AG04449 (cell line): ENCODE data around the gene SCRT2.

ENCODE experiments used
- CTCF ChIA-PET: fragments of 350-600 bp; formaldehyde crosslinking; extraction: SDS; loops from one replicate; lab custom pipeline; 2021; ENCODE audit warnings: antibody characterized with exemption; lab: Yijun Ruan, JAX
- POLR2A ChIA-PET: fragments of 400-600, 350-600 bp; formaldehyde crosslinking; extraction: SDS; loops from one replicate; lab custom pipeline; 2020; ENCODE audit warnings: antibody characterized with exemption, inconsistent platforms; lab: Yijun Ruan, JAX
- DNase-seq: peaks from one replicate; pipeline ENCODE4 v3.0.0-alpha.2; 2010; ENCODE audit warnings: low read depth, low spot score
- H3K4me3 ChIP-seq: 2 replicates; pipeline ENCODE4 v1.5.1; 2011; ENCODE audit warnings: low read depth, mild to moderate bottlenecking, control low read depth, low read length
- CTCF ChIP-seq: IDR thresholded peaks from one replicate; pipeline ENCODE4 v1.5.1; 2011; ENCODE audit warnings: mild to moderate bottlenecking, moderate library complexity, low read length, control low read depth, inconsistent platforms; ENCODE audit not compliant: insufficient read depth; ENCODE audit errors: missing control alignments

Gene SCRT2

GRCh38 chr20:620246-620645 lies 55.4 kb downstream of the SCRT2 start:
- H3K4me3 ChIP-seq, result no peak overlapping the region
- ChIA-PET CTCF (interaction anchor here (1.3 to 1.4 kb wide), 2 partner anchors 25 to 119 kb away, joined by 4 read pairs; no protein-coding TSS in a partner anchor), POLR2A (no interaction called here)
- TF ChIP-seq CTCF, result no peak
- DNase-seq, result no peak

- POLR2A ChIA-PET, result no interaction called here
- CTCF ChIA-PET, result interaction anchor here (1.2 to 2.3 kb wide), 2 partner anchors 9 to 27 kb away, joined by 3 to 14 read pairs; no protein-coding TSS in a partner anchor
- TF ChIP-seq CTCF, result no peak
Observed at GRCh38 chr20:618980-619379, 56.6 kb downstream of the SCRT2 start.

GRCh38 chr20:617934-618690 lies 57.5 kb downstream of the SCRT2 start:
- DNase-seq, result no peak
- CTCF ChIA-PET, result interaction anchor here (1.2 to 2.3 kb wide), 2 partner anchors 10 to 28 kb away, joined by 3 to 14 read pairs; no protein-coding TSS in a partner anchor
- no peak for TF ChIP-seq CTCF
- no peak overlapping the region for H3K4me3 ChIP-seq
- POLR2A ChIA-PET, result no interaction called here

More at GRCh38 chr20:618980-619379, 56.6 kb downstream of the SCRT2 start:
- no peak for DNase-seq
- H3K4me3 ChIP-seq, result no peak overlapping the region

- no peak for TF ChIP-seq CTCF
- ChIA-PET CTCF (interaction anchor here (1.1 kb wide), 1 partner anchor 12 kb away, joined by 3 read pairs; no protein-coding TSS in a partner anchor), POLR2A (no interaction called here)
- DNase-seq, result no peak
- no peak overlapping the region for H3K4me3 ChIP-seq
Observed at GRCh38 chr20:615514-615913, 60.1 kb downstream of the SCRT2 start.

GRCh38 chr20:611843-612185 lies 63.8 kb downstream of the SCRT2 start:
- no peak for TF ChIP-seq CTCF
- ChIA-PET POLR2A (interaction anchor here (0.6 kb wide), 1 partner anchor 12 kb away, joined by 4 read pairs; no protein-coding TSS in a partner anchor), CTCF (interaction anchor here (1.1 kb wide), 1 partner anchor 26 kb away, joined by 3 read pairs; no protein-coding TSS in a partner anchor)
- DNase-seq, result no peak
- no peak overlapping the region for H3K4me3 ChIP-seq
